GM12872 (cell line): ENCODE measurements around the gene CACNA1S.

ENCODE experiments used
- CTCF ChIP-seq: IDR thresholded peaks from 3 replicates; pipeline ENCODE4 v1.5.1; 2011; ENCODE audit warnings: low read depth, mild to moderate bottlenecking, low read length, moderate library complexity; ENCODE audit not compliant: insufficient read depth

Gene CACNA1S

GRCh38 chr1:201024625-201024998 lies 87.6 kb downstream of the CACNA1S start:
- TF ChIP-seq CTCF = no peak

GRCh38 chr1:201023920-201024624 lies 88.2 kb downstream of the CACNA1S start:
- no peak for TF ChIP-seq CTCF

GRCh38 chr1:201023517-201023902 lies 88.7 kb downstream of the CACNA1S start, which contains the start of gene KIF21B:
KIF21B (minus strand) TSS chr1:201023714; CDS start chr1:201023383, 331 bp downstream.
- no peak for TF ChIP-seq CTCF

- TF ChIP-seq CTCF = no peak
Measured at GRCh38 chr1:201022820-201023516, 89.3 kb downstream of the CACNA1S start.

- no peak for TF ChIP-seq CTCF
Measured at GRCh38 chr1:201022493-201022819, 89.8 kb downstream of the CACNA1S start.

GRCh38 chr1:201021630-201022492 lies 90.4 kb downstream of the CACNA1S start:
- TF ChIP-seq CTCF = no peak
